Neural crest cell (in vitro differentiated cells): ENCODE results near the gene CCDC110. TPM values are rescaled to one million over a fixed set of nuclear protein-coding genes. Genes with fewer than 3 reads are reported as not detected.

Experiments
- DNase-seq: peaks from one replicate; pipeline ENCODE4 v3.0.0; 2021; ENCODE audit warnings: low read depth, mixed read lengths, low spot score
- H3K27ac Mint-ChIP-seq: one replicate; pipeline ENCODE4 v1.8.0; 2021; ENCODE audit warnings: mild to moderate bottlenecking, mixed read lengths; ENCODE audit not compliant: unreplicated experiment
- H3K27me3 Mint-ChIP-seq: 2 replicates; pipeline ENCODE4 v1.8.0; 2021; ENCODE audit warnings: low read depth, mild to moderate bottlenecking, mixed read lengths
- H3K36me3 Mint-ChIP-seq: 2 replicates; pipeline ENCODE4 v1.8.0; 2021; ENCODE audit warnings: low read depth, mild to moderate bottlenecking, mixed read lengths
- H3K4me1 Mint-ChIP-seq: 2 replicates; pipeline ENCODE4 v1.8.0; 2021; ENCODE audit warnings: mixed read lengths
- H3K4me3 Mint-ChIP-seq: one replicate; pipeline ENCODE4 v1.8.0; 2021; ENCODE audit warnings: mild to moderate bottlenecking, mixed read lengths
- H3K9me3 Mint-ChIP-seq: 2 replicates; pipeline ENCODE4 v1.8.0; 2021; ENCODE audit warnings: mixed read lengths
- total RNA-seq: library from RNA; stranded (reverse); gene quantifications from 2 replicates; pipeline ENCODE4 v1.2.1, GENCODE V29; 2021
- TF ChIP-seq, protein P1 (sequence below): fragments of 200-600 bp; sonication (generic); conservative IDR thresholded peaks from 2 replicates; pipeline ENCODE4 v1.5.0; 2021; ENCODE audit warnings: antibody characterized with exemption, mild to moderate bottlenecking

CCDC110 gene
- total RNA-seq, 1 donor from 2014 or later = 0.16 TPM

GRCh38 chr4:185416955-185417354, 54.6 kb downstream of the CCDC110 start:
- H3K36me3 Mint-ChIP-seq = peaks cover 4% of the 10 kb centered on the region
- TF ChIP-seq, protein P1, sequence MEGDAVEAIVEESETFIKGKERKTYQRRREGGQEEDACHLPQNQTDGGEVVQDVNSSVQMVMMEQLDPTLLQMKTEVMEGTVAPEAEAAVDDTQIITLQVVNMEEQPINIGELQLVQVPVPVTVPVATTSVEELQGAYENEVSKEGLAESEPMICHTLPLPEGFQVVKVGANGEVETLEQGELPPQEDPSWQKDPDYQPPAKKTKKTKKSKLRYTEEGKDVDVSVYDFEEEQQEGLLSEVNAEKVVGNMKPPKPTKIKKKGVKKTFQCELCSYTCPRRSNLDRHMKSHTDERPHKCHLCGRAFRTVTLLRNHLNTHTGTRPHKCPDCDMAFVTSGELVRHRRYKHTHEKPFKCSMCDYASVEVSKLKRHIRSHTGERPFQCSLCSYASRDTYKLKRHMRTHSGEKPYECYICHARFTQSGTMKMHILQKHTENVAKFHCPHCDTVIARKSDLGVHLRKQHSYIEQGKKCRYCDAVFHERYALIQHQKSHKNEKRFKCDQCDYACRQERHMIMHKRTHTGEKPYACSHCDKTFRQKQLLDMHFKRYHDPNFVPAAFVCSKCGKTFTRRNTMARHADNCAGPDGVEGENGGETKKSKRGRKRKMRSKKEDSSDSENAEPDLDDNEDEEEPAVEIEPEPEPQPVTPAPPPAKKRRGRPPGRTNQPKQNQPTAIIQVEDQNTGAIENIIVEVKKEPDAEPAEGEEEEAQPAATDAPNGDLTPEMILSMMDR = no peak

DNA sequence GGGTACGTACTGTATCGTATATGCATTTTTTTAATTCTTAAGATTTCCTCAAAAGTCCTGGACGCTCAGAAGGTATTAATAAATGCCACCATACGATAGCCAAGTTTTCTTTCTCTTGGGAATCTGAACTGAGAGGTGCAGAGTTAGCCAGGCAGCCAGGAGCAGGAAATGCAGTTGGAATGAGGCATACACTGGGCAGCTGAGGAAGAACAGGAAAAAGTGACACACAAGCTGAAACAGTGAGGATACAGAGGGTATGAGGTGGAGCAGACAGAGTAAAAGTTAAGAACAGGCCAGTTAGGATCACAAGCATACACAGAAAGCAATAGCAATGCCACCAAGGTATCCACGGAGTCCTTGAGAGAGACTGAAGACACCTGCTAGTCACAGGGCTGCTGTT, 59.1 kb downstream of the CCDC110 start:
- Mint-ChIP-seq H3K9me3 (peaks cover 3% of the 10 kb centered on the region), H3K4me3 (no peak overlapping the region), H3K27ac (no peak overlapping the region), H3K36me3 (peaks cover 6% of the 10 kb centered on the region), H3K27me3 (no peaks in the 10 kb centered on the region), H3K4me1 (no peaks in the 10 kb centered on the region)
- TF ChIP-seq, protein P1 = no peak
- no peak for DNase-seq

More at GRCh38 chr4:185416955-185417354, 54.6 kb downstream of the CCDC110 start:
- no peaks in the 10 kb centered on the region for H3K4me1 Mint-ChIP-seq
- no peaks in the 10 kb centered on the region for H3K9me3 Mint-ChIP-seq
- no peaks in the 10 kb centered on the region for H3K27me3 Mint-ChIP-seq
- H3K4me3 Mint-ChIP-seq = no peak overlapping the region
- H3K27ac Mint-ChIP-seq = no peak overlapping the region
- DNase-seq = no peak

DNA sequence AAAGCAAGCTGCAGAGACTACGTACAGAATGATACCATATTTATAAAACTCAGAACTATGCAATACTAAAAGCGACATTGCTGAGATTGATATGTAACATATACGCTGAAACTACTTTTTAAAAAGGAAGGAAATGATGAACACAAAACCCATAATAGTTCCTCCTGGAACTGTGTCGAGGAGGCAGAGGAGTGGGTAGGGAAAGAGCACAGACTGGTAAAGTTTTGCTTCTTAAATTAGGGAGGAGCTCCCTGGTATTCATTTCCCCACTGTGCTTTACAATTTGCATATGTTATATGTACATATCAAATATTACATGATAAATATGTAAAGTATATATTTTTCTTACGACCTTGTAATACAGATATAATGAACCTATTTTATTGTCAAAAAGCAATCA, 59.7 kb downstream of the CCDC110 start:
- TF ChIP-seq, protein P1 = no peak
- peaks cover 3% of the 10 kb centered on the region for H3K9me3 Mint-ChIP-seq
- H3K4me3 Mint-ChIP-seq = no peak overlapping the region
- H3K4me1 Mint-ChIP-seq = no peaks in the 10 kb centered on the region
- DNase-seq = no peak
- H3K27me3 Mint-ChIP-seq = no peaks in the 10 kb centered on the region
- peaks cover 6% of the 10 kb centered on the region for H3K36me3 Mint-ChIP-seq
- H3K27ac Mint-ChIP-seq = no peak overlapping the region

- H3K4me3 Mint-ChIP-seq = no peak overlapping the region
- no peak for DNase-seq
- H3K9me3 Mint-ChIP-seq = peaks cover 3% of the 10 kb centered on the region
- H3K36me3 Mint-ChIP-seq = peaks cover 6% of the 10 kb centered on the region
- no peaks in the 10 kb centered on the region for H3K27me3 Mint-ChIP-seq
- H3K27ac Mint-ChIP-seq = no peak overlapping the region
- H3K4me1 Mint-ChIP-seq = no peaks in the 10 kb centered on the region
- TF ChIP-seq, protein P1 = no peak
Measured at GRCh38 chr4:185408432-185408831, 63.1 kb downstream of the CCDC110 start.

- TF ChIP-seq, protein P1 = no peak
- no peak for DNase-seq
- H3K4me1 Mint-ChIP-seq = no peaks in the 10 kb centered on the region
- no peaks in the 10 kb centered on the region for H3K27me3 Mint-ChIP-seq
- H3K27ac Mint-ChIP-seq = no peak overlapping the region
- H3K9me3 Mint-ChIP-seq = peaks cover 3% of the 10 kb centered on the region
- peaks cover 8% of the 10 kb centered on the region for H3K36me3 Mint-ChIP-seq
- no peak overlapping the region for H3K4me3 Mint-ChIP-seq
Measured at GRCh38 chr4:185405296-185405999, 66.1 kb downstream of the CCDC110 start.
